Pericardium fibroblast (primary cell): ENCODE measurements around the gene PGA4. TPM values are rescaled to one million over a fixed set of nuclear protein-coding genes. Genes with fewer than 3 reads are reported as not detected.

Experiments used
- total RNA-seq: library from RNA; depleted of rRNA; stranded (reverse); fragments of >200 nt; gene quantifications from 2 replicates; pipeline ENCODE4 v1.2.3, GENCODE V29; 2015

Gene PGA4
- not detected in 2 replicates for total RNA-seq

DNA sequence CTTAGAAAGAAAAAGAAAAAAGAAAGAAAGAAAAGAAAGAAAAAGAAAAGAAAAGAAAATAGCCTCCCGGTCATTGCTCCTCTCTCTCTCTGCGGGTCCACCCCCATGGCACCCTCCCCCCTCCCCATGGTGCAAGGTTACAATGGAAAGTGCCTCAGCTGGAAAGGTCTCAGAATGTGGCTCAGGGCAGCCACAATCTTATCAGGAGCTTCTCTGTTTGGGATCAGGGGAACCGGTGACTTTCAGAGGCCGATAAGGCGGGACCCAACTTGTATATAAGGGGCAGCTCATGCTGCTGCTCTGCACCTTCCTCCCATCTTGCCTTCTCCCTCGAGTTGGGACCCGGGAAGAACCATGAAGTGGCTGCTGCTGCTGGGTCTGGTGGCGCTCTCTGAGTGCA, at the start of gene PGA4:
Gene PGA4 (plus strand): TSS at position 301 of the 400 bp plus-strand sequence. CDS start 54 bp downstream, at position 355.

DNA sequence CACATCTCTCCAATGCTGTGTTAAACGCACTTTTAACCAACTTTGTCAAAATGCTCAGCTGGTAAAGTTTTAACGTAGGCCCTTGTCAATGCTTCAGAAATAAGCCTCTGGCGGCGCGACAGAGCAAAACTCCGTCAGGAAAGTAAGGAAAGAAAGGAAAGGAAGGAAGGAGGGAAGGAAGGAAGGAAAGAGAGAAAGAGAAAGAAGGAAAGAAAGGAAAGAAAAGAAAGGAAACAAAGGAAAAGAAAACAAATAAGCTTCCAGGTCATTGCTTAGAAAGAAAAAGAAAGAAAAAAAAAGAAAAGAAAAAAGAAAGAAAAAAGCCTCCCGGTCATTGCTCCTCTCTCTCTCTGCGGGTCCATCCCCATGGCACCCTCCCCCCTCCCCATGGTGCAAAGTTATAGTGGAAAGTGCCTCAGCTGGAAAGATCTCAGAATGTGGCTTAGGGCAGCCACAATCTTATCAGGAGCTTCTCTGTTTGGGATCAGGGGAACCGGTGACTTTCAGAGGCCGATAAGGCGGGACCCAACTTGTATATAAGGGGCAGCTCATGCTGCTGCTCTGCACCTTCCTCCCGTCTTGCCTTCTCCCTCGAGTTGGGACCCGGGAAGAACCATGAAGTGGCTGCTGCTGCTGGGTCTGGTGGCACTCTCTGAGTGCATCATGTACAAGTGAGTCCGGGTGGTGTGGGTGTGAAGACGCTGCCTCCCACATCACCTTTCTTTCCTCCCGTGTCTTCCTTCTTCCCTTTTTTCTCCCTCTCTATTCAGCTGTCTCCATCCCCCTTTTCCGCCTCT, 19.0 kb upstream of the PGA4 start, which contains the start of gene PGA3:
Gene PGA3 (plus strand): TSS at position 566 of the 797 bp plus-strand sequence. CDS start 50 bp downstream, at position 616.

DNA sequence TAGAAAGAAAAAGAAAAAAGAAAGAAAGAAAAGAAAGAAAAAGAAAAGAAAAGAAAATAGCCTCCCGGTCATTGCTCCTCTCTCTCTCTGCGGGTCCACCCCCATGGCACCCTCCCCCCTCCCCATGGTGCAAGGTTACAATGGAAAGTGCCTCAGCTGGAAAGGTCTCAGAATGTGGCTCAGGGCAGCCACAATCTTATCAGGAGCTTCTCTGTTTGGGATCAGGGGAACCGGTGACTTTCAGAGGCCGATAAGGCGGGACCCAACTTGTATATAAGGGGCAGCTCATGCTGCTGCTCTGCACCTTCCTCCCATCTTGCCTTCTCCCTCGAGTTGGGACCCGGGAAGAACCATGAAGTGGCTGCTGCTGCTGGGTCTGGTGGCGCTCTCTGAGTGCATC, 18.7 kb downstream of the PGA4 start, which contains the start of gene PGA5:
Gene PGA5 (plus strand): TSS at position 301 of the 400 bp plus-strand sequence. CDS start 52 bp downstream, at position 353.

Other genes starting within 250 kb of the PGA4 start
- not detected in 2 replicates for gene CD5, start 119.9 kb upstream of the PGA4 start, total RNA-seq
- 9.7 TPM in 2 replicates for gene VPS37C, start 60.9 kb upstream of the PGA4 start, total RNA-seq
- not detected in 2 replicates for gene PGA3, start 18.8 kb upstream of the PGA4 start, total RNA-seq
- not detected in 2 replicates for gene PGA5, start 18.8 kb downstream of the PGA4 start, total RNA-seq
- 2.2 and 4.4 TPM in 2 replicates for gene VWCE, start 73.0 kb downstream of the PGA4 start, total RNA-seq
- 180 and 209 TPM in 2 replicates for gene DDB1, start 110.8 kb downstream of the PGA4 start, total RNA-seq
- gene TKFC, start 110.9 kb downstream of the PGA4 start, total RNA-seq: 27.8 and 30.3 TPM in 2 replicates
- gene CYB561A3, start 139.5 kb downstream of the PGA4 start, total RNA-seq: 102 and 118 TPM in 2 replicates
- gene TMEM138, start 140.0 kb downstream of the PGA4 start, total RNA-seq: 32.8 and 42.8 TPM in 2 replicates
- gene TMEM216, start 170.2 kb downstream of the PGA4 start, total RNA-seq: 12.8 and 14.0 TPM in 2 replicates
- gene CPSF7, start 207.6 kb downstream of the PGA4 start, total RNA-seq: 26.2 and 26.3 TPM in 2 replicates
- 38.5 and 67.4 TPM in 2 replicates for gene SDHAF2, start 207.8 kb downstream of the PGA4 start, total RNA-seq